Esophagus muscularis mucosa (tissue), 3 donors: ENCODE data around the gene NUP210.

ENCODE experiments used
- POLR2A ChIP-seq: fragments of 450-650 bp; IDR thresholded peaks from one replicate; pipeline ENCODE4 v1.6.1; 2017; ENCODE audit warnings: antibody characterized with exemption, moderate library complexity, mild to moderate bottlenecking, low read depth
- POLR2AphosphoS5 ChIP-seq, 2 donors: sonication (generic); formaldehyde crosslinking; IDR thresholded peaks; one replicate each; pipeline ENCODE4 v1.6.1; 2017; ENCODE audit warnings: antibody characterized with exemption in 2 of 2
- TF ChIP-seq, protein P1 (sequence below), 3 experiments: fragments of 200-600 bp in 2 of 3; fragments of 450-650 bp in 1 of 3; sonication (generic) in 2 of 3; IDR thresholded peaks; one replicate each; pipeline ENCODE4 v1.5.1; 2017 to 2019; ENCODE audit warnings: antibody characterized with exemption in 3 of 3, mild to moderate bottlenecking in 2 of 3, moderate library complexity in 1 of 3

DNA sequence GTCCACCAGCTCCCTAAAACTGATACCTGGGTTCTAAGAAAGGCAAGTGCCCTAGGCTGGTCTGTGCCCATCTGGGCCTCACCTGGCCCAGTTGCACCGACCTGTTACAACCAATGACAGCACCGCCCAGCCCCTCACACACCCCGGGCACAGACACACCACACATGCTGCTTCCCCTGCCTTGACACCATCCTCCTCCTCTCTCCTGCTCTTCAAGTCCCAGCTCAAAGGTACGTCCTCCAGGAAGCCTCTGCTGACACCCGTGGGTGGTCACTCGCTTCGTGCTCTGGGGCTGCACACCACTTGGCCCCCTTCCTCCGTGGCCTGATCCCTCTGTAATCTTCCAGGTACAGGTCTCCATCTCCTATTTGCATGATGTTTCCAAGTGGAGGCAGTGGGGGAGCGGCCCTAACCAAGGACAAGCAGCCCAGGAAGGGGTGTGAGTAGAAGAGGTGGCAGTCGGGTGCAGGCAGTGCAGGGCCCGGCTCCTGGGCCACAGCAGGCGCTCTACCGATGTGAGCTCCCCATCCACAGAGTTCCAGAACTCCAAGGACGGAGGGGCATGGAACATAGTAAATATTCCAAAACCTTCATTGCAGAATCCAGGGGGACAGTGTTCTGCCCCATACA, 144.6 kb downstream of the NUP210 start:
- TF ChIP-seq POLR2A: no peak
- TF ChIP-seq, protein P1, sequence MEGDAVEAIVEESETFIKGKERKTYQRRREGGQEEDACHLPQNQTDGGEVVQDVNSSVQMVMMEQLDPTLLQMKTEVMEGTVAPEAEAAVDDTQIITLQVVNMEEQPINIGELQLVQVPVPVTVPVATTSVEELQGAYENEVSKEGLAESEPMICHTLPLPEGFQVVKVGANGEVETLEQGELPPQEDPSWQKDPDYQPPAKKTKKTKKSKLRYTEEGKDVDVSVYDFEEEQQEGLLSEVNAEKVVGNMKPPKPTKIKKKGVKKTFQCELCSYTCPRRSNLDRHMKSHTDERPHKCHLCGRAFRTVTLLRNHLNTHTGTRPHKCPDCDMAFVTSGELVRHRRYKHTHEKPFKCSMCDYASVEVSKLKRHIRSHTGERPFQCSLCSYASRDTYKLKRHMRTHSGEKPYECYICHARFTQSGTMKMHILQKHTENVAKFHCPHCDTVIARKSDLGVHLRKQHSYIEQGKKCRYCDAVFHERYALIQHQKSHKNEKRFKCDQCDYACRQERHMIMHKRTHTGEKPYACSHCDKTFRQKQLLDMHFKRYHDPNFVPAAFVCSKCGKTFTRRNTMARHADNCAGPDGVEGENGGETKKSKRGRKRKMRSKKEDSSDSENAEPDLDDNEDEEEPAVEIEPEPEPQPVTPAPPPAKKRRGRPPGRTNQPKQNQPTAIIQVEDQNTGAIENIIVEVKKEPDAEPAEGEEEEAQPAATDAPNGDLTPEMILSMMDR (IDR thresholded peaks at IDR 0.05): no peak
- no peak for TF ChIP-seq POLR2AphosphoS5 (IDR thresholded peaks at IDR 0.05)
